Astrocyte of the spinal cord (primary cell): ENCODE results near the gene CHRNA4.

Source experiments
- DNase-seq: peaks from one replicate; pipeline ENCODE4 v3.0.0; 2011; ENCODE audit warnings: low read depth, low spot score
- H3K4me3 ChIP-seq: 2 replicates; pipeline ENCODE4 v1.5.1; 2011; ENCODE audit warnings: low read depth, mild to moderate bottlenecking, low read length, moderate library complexity
- in situ Hi-C: cut with HindIII; loops from 2 replicates; pipeline ENCODE4 v1.10.0; 2017; ENCODE audit warnings: low sequenced_read_pairs
- TF ChIP-seq, protein P1 (sequence below): IDR thresholded peaks from 2 replicates; pipeline ENCODE4 v1.5.1; 2012; ENCODE audit warnings: low read depth, mild to moderate bottlenecking, low read length, inconsistent platforms

The CHRNA4 gene

DNA sequence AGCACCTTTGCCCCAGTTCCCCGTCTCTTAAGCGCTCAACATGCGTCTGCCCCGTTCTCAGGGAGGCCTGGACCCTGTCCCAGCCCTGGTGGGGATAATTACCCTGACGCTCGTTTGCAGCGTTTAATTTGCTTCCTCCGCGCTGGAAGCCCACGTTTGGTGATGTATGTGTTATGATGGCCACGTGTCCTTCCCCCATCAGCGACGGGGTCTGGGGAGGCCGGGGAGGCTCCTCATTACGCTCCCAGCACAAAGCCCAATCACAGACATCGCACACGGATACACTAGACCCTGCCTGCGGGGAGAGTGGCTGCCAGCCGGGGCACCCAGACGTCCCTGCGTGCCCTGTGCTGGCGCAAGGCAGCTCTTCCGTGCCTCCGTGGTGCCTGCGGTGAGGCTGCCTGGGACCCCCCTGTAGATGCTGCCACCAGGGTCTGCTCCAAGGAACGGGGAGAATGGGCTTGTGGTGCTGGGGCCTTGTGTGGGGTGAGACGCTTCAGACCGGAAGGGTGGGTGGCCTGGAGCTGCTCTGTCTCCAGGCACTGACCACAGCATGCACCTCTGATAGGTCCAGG, 10.2 kb upstream of the CHRNA4 start:
- no peak overlapping the region for H3K4me3 ChIP-seq
- in situ Hi-C loops: no loop called here
- DNase-seq: no peak
- TF ChIP-seq, protein P1, sequence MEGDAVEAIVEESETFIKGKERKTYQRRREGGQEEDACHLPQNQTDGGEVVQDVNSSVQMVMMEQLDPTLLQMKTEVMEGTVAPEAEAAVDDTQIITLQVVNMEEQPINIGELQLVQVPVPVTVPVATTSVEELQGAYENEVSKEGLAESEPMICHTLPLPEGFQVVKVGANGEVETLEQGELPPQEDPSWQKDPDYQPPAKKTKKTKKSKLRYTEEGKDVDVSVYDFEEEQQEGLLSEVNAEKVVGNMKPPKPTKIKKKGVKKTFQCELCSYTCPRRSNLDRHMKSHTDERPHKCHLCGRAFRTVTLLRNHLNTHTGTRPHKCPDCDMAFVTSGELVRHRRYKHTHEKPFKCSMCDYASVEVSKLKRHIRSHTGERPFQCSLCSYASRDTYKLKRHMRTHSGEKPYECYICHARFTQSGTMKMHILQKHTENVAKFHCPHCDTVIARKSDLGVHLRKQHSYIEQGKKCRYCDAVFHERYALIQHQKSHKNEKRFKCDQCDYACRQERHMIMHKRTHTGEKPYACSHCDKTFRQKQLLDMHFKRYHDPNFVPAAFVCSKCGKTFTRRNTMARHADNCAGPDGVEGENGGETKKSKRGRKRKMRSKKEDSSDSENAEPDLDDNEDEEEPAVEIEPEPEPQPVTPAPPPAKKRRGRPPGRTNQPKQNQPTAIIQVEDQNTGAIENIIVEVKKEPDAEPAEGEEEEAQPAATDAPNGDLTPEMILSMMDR: no peak

- TF ChIP-seq, protein P1: no peak
- H3K4me3 ChIP-seq: no peak overlapping the region
- in situ Hi-C loops: no loop called here
- no peak for DNase-seq
Observed at GRCh38 chr20:63370618-63371187, 9.6 kb upstream of the CHRNA4 start.

DNA sequence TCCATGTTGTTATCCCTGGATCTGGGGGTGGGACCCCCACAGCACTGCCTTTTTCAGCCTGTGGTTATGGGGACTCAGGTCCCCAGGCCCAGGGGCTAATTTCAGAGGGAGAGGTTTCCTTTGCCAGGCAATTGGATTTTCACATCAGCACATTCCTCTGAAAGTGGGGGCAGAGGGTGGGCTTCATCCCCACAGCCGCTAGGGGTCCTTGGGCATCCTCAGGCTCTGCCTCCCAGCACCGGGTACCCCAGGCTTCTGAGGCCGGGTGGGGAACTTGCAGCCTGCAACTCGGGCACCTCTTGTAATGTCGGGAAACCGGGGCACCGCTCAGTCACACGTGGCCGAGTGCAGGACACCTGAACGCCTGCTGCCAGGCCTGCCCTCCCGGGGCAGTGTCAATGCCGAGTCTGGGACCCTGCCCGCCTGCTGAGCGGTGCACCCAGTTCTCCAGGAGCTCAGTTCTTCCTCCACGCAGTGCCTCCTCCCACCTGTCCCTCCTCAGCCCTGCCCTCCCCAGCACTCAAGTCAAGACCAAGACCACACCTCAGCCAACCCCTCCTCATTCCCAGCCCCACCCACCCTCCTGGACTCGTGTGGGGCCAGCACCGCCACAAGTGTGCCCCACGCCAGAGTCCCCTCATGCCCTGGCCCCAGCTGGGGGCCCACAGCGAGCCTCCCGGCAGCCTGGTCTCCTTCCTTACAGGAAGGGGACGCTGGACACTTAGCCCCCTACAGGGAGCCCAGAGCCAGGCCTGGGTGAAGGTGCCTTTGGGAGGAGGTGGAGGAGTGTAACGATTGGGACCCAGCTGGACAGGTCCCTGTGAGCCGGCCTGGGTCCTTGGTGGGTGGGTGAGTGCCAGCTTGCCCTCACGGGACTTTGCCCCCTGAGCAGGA, 8.8 kb upstream of the CHRNA4 start:
- in situ Hi-C loops: no loop called here
- TF ChIP-seq, protein P1: no peak
- no peak for DNase-seq
- H3K4me3 ChIP-seq: no peak overlapping the region

DNA sequence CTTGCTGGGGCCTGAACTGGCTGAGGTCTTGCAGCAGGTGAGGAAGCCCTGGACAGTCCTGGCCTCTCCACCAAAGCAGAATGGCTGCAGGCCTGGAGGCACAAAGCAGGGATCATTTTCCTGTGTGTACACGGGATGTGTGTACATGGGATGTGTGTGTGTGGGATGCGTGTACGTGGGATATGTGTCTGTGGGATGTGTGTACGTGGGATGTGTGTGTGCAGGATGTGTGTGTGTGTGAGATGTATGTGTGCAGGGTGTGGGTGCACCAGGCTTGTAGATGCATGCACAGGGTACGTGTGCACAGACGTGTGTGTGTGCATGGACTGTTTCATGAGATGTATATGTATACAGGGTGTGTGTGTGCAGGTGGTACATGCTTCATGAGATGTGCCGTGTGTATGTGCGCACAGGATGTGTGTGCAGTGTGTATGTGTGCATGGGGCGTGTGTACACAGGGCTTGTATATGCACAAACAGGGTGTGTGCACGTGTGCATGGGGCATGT, 7.9 kb upstream of the CHRNA4 start:
- DNase-seq: no peak
- no peak overlapping the region for H3K4me3 ChIP-seq
- in situ Hi-C loops: no loop called here
- TF ChIP-seq, protein P1: no peak

GRCh38 chr20:63368151-63368550, 7.0 kb upstream of the CHRNA4 start:
- TF ChIP-seq, protein P1: no peak
- in situ Hi-C loops: no loop called here
- no peak overlapping the region for H3K4me3 ChIP-seq
- DNase-seq: no peak

GRCh38 chr20:63367446-63368055, 6.4 kb upstream of the CHRNA4 start:
- no peak for DNase-seq
- no peak overlapping the region for H3K4me3 ChIP-seq
- in situ Hi-C loops: no loop called here
- TF ChIP-seq, protein P1: no peak
